GM21723 (cell line): ENCODE measurements around the gene FBXL17.
"Not testable (repeated sequence)": the region's sequence is repeated elsewhere in the genome, so short reads cannot be mapped to it uniquely, and the experiment has no call there.

Source experiments
- ATAC-seq: cut with Tn5 transposase; IDR thresholded peaks from one replicate; pipeline ENCODE4 v1.9.1; 2021; ENCODE audit warnings: mild to moderate bottlenecking, moderate library complexity; ENCODE audit not compliant: unreplicated experiment

FBXL17 gene

GRCh38 chr5:108315829-108316228, 66.1 kb downstream of the FBXL17 start:
- ATAC-seq, result no peak

GRCh38 chr5:108312258-108312657, 69.6 kb downstream of the FBXL17 start:
- ATAC-seq, result no peak

- no peak for ATAC-seq
Observed at GRCh38 chr5:108311682-108312081, 70.2 kb downstream of the FBXL17 start.

GRCh38 chr5:108303611-108304010, 78.3 kb downstream of the FBXL17 start:
- ATAC-seq, result no peak

GRCh38 chr5:108303086-108303485, 78.8 kb downstream of the FBXL17 start:
- no peak for ATAC-seq

- no peak for ATAC-seq
Observed at GRCh38 chr5:108297042-108297601, 84.8 kb downstream of the FBXL17 start.

GRCh38 chr5:108295578-108296368, 86.1 kb downstream of the FBXL17 start:
- ATAC-seq, result no peak

GRCh38 chr5:108280960-108281569, 100.8 kb downstream of the FBXL17 start:
- ATAC-seq, result no peak

GRCh38 chr5:108280248-108280647, 101.7 kb downstream of the FBXL17 start:
- no peak for ATAC-seq

GRCh38 chr5:108278285-108279240, 103.3 kb downstream of the FBXL17 start:
- ATAC-seq, result no peak

- ATAC-seq, result no peak
Observed at GRCh38 chr5:108276187-108277050, 105.5 kb downstream of the FBXL17 start.

GRCh38 chr5:108274080-108274479, 107.8 kb downstream of the FBXL17 start:
- ATAC-seq, result not testable (repeated sequence)

GRCh38 chr5:108271127-108271526, 110.8 kb downstream of the FBXL17 start:
- no peak for ATAC-seq

GRCh38 chr5:108266242-108266641, 115.7 kb downstream of the FBXL17 start:
- ATAC-seq, result no peak

GRCh38 chr5:108264533-108264932, 117.4 kb downstream of the FBXL17 start:
- no peak for ATAC-seq

- no peak for ATAC-seq
Observed at GRCh38 chr5:108263338-108263737, 118.6 kb downstream of the FBXL17 start.

GRCh38 chr5:108260858-108261170, 121.1 kb downstream of the FBXL17 start:
- no peak for ATAC-seq

- peak; percentile 98 for ATAC-seq
Observed at GRCh38 chr5:108260117-108260857, 121.6 kb downstream of the FBXL17 start.

- no peak for ATAC-seq
Observed at GRCh38 chr5:108259306-108259705, 122.6 kb downstream of the FBXL17 start.

GRCh38 chr5:108257996-108258395, 123.9 kb downstream of the FBXL17 start:
- no peak for ATAC-seq
